Activated T-cell treated with anti-CD3 and anti-CD28 coated beads for 4 hours (primary cell): Measurements from ENCODE around the gene SLCO4C1.
"Not testable (repeated sequence)": the region's sequence is repeated elsewhere in the genome, so short reads cannot be mapped to it uniquely, and the experiment has no call there.

Experiments used
- DNase-seq: peaks from one replicate; pipeline ENCODE4 v3.0.0-alpha.2; 2020

Gene SLCO4C1, protein sequence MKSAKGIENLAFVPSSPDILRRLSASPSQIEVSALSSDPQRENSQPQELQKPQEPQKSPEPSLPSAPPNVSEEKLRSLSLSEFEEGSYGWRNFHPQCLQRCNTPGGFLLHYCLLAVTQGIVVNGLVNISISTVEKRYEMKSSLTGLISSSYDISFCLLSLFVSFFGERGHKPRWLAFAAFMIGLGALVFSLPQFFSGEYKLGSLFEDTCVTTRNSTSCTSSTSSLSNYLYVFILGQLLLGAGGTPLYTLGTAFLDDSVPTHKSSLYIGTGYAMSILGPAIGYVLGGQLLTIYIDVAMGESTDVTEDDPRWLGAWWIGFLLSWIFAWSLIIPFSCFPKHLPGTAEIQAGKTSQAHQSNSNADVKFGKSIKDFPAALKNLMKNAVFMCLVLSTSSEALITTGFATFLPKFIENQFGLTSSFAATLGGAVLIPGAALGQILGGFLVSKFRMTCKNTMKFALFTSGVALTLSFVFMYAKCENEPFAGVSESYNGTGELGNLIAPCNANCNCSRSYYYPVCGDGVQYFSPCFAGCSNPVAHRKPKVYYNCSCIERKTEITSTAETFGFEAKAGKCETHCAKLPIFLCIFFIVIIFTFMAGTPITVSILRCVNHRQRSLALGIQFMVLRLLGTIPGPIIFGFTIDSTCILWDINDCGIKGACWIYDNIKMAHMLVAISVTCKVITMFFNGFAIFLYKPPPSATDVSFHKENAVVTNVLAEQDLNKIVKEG

DNA sequence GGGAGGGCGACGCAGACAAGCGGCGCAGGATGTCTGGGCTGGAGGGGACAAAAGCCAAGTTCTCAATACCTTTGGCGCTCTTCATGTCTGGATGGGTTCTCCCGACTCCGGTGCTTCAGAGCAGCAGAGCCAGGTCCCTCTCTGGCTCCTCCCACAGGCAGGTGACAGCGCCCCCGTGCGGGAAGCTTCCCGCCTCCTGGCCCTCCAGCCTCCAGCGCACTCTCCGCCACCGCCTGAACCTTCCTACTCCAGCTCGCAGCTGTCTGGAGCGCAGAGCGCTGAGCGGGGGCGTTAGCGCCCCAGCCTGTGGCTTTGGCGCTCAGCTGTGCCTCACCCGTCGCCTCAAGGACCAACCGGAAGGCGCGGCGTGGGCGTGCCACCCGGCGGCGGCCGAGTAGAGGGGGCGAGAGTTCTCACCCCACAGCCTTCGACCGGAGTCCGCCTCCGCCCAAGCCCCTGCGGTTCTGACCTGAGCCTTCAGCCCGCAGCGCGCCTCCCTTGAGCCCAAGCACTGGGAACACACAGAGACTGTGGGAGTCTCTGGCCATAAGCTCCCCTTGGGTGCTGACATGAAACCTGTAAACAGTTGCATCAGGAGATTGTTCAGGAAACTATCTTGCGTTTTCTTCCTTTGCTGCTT is at the start of gene SLCO4C1:
SLCO4C1 (minus strand) TSS at position 107 of the 640 bp plus-strand sequence; CDS start at position 85, 22 bp downstream.
- DNase-seq: peak; percentile 40

DNA sequence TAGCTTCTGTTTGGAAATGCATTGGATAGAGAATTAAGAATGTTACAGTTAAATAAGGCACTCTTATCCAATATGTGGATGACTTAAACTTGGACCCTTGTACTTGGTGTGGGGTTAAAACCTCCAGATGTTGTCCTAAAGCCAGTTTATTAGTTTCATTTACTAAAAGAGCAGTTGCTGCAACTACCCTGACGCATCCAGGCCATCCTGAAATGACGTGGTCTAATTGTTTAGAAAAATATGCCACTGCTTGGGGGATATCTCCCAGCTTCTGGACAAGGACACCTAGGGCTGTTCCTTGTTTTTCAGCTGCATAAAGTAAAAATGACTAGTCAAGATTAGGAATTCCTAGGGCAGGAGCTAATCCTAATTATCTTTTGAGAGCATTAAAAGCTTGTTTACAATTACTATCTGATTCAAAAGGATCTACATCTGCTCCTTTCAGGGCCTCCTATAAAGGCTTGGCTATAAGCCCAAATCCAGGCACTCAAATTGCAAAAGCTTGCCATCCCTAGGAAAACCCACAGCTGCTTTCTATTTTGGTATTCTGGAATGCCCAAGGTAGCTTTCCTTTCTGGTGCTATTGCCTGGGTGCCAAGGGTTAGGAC is 45.7 kb upstream of the SLCO4C1 start:
- DNase-seq: no peak

DNA sequence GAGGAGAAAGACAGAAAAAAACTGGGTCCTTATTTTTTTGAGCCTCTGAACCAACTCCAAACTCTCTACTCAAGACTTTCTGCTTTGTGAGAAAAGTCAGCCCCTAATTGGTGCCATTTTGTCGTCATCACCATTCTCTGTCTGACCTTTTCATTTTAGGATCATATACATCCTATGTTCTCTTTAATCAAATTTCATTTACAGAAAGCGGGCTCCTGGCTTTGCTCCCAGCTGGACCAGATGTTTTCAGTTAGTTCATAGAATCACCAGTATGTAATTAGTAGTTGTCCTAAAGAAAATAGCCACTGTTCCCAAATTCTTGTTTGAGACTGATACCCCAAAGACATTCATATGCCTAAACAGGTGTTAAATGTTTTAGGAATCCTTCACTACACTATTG is 28.6 kb upstream of the SLCO4C1 start:
- no peak for DNase-seq

DNA sequence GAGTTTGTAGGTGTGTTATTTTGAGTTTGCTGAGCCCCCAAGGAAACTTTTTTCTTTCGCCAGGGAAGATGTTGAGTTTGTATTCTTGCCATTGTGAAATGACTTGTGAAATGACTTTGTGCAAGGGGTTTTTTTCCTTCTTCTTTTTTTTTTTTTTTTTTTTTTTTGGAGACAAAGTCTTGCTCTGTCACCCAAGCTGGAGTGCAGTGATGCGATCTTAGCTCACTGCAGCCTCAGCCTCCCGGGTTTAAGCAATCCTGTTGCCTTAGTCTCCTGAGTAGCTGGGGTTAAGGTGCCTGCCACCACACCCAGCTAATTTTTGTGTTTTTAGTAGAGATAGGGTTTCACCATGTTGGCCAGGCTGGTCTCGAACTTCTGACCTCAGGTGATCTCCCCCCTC is 22.7 kb upstream of the SLCO4C1 start:
- DNase-seq: not testable (repeated sequence)

DNA sequence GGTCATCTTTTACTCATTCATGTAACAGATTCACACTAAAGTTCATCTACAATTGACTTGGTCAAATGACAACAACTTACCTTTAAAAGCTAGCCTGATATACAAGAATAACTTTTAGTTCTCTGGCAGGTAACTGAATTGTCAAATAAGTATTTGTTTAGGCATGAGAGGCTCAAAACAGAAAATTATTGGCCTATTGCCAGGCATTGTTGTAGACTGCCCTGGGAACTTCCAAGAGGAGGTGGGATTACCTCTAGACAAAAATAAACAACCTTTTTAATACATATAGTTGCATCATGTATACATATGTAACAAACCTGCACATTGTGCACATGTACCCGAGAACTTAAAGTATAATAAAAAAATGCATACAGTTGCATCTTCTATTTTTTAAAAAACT is 18.2 kb upstream of the SLCO4C1 start:
- no peak for DNase-seq

DNA sequence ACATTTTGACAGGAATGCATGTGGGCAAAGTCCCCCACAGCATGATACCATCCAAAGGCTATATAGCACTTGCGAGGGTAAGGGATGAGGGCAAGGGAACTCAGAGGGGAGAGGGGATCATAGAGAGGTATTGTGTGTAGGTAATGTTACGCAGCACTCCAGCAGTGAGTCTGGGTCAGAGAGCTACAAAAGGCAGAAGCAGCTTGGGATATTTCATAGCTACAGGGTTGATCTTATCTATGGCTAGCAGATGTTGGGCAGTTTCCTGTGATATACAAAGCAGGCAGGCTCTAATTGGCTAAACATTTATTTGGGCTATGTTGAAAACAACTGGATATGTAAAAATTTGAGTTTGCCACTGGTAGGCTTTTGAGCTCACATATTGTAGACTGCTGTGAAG is 17.8 kb upstream of the SLCO4C1 start:
- DNase-seq: no peak

DNA sequence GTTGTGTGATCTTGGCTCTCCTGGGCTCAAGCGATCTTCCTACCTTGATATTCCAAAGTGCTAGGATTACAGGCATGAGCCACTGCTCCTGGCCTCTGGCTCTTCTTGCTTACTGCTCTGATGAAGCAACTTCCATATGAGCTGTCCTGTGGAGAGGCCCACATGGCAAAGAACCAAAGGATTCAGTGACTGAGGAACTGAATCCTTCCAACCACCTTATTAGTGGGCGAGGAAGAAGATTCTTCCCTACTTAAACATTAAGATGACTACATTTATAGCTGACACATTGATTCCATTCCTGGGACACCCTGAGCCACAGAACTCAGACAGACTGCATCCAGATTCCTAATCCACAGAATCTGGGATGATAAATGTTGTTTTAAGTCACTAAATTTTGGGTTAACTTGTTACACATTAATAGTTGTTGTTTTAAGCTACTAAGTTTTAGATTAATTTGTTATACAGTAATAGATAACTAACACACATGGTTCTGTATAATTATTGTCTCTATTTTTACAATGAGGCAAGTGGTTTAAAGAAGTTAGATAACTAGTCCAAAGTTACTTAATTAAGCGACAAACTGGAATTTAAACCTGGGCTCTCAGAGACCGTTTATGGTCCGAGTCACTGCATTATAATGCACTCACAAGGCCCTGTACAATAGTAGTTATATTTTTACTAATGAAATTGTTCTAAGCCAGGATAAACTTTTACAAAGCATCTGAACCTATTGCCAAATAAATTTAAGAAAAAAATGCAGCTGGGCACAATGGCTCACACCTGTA is 16.7 kb upstream of the SLCO4C1 start:
- no peak for DNase-seq

DNA sequence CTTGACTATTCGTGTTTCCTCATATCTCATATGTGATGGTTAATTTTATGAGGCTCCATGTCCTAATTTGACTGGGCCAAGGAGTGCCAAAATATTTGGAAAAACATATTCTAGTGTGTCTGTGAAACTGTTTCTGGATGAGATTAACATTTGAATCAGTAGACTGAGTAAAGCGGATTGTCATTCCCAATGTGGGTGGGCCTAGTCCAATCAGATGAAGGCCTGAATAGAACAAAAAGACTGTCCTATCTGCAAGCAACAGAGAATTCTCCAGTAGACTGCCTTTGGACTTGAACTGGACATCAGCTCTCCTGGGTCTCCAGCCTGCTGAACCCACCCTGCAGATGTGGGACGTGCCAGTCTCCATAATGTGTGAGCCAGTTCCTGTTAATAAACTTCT is 13.5 kb upstream of the SLCO4C1 start:
- DNase-seq: no peak

DNA sequence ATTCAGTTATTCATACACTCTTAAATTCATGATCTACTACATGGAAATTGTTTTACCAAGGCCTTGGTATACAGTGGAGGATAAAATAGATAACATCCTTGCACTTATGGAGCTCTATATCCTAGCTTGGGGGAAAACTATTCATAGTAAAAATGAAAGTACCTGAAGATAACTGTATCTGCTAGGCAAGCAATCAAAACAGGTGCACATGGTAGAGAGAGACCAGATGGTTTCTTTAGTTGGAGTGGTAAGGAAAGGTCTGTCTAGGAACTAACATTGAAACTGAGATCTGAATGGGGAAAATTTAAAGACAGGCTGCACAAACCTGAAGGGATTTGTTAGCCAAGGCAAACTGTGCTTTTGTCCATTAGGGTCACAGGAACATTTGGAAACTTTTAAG is 11.1 kb upstream of the SLCO4C1 start:
- DNase-seq: no peak

DNA sequence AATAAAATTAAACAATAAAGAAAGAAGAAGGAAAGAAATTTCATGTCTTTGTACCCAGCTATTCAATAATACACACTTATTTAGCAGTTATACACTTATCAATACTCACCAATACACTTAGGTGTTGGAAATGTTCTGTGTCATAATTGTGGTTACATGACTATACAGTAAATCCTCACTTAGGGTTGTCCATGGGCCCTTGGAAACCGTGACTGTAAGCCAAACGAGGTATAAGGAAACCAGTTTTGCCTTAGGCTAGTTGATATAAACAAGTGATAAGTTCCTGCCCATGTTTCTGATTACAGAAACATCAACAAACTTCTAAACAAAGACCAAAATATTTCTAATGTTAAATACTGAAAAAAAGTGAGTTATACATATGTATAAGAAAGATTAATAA is 10.0 kb upstream of the SLCO4C1 start:
- DNase-seq: no peak

DNA sequence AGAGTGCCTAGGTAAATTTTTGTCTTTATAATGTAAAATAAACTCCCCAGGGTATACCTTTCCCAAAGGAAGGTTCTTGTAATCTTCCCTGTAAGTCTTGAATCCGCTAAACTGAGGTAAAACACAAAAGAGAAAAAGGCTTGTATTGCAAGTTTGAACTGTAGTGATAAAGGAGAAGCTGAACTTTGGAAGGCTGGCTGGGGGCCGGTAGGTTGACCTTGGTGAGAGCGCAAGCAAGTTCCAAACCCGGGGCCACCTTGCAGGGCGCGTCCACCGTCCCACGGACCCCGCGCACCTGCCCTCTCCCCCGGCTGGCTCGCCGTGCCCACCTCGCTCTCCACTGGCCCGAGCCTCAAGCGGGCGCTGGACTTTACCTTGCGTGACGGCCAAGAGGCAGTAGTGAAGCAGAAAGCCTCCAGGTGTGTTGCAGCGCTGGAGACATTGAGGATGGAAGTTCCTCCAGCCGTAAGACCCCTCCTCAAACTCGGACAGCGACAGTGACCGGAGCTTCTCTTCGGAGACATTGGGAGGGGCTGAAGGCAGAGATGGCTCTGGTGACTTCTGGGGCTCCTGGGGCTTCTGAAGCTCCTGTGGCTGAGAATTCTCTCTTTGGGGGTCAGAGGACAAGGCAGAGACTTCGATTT is 428 bp downstream of the SLCO4C1 start:
- no peak for DNase-seq

DNA sequence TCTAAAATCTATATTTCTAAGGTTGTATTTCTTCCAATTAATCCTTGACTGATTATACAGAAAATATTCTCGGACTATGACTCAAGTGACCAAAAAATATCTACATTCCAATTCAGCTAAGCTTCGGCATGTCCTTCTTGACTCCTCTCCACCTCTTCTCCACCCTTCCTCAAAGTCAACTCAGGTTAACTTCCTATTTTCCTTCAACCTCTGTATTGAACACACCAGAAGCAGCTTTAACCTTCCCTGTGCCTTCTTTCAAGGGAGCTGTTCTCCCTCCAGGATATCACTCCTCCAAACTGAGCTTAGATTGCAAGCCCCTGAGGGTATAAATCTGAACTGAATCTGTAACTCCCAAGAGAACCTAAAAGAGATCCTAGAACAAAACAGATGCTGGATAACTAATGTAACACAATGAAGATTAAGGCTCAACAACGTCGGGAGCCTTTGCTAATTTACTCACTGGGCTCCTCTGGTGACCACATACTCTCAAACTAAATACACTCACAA is 1.1 kb downstream of the SLCO4C1 start:
- DNase-seq: no peak

DNA sequence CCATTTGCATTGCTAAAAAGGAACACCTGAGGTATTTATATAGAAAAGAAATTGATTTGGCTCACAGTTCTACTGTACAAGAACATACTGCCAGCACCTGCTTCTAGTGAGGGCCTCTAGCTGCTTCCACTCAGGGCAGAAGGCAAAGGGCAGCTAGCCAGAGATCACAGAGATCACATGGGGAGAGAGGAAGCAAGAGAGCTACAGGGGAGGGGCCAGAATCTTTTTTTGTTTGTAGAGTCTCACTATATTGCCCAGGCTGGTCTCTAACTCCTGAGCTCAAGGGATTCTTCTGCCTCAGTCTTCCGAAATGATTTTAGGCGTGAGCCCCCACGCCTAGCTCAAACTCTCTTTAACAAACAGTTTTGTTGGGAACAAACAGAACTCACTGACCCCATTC is 6.1 kb downstream of the SLCO4C1 start:
- no peak for DNase-seq

DNA sequence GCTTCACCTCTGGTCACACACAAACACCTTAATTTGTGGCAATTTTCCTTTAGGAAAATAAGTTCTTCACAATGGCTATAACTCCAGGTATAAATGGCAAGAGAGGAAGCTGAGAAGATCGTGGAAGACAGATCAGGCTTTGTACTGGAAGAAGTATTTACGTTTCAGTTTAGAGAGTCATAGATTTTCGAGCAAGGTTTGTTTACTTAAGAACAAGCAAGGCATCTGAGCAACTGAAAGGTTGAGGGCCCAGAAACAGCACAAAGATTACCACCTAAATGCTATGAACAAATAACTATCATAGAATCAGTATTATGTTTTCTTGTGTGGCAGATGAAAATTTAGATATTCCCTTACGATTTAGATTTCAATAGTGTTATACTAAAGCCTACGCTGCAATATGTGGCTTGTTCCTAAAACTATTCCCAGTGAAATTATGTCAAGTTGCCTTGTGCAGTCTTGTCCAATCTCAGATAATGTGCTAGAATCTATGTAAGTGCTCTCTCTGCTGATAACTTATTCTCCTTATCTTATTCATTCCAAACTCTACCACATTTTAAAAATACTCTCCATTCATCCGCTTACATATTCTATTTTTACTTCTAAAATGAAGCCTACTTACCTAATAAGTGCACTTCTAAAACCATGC is 6.7 kb downstream of the SLCO4C1 start:
- no peak for DNase-seq

DNA sequence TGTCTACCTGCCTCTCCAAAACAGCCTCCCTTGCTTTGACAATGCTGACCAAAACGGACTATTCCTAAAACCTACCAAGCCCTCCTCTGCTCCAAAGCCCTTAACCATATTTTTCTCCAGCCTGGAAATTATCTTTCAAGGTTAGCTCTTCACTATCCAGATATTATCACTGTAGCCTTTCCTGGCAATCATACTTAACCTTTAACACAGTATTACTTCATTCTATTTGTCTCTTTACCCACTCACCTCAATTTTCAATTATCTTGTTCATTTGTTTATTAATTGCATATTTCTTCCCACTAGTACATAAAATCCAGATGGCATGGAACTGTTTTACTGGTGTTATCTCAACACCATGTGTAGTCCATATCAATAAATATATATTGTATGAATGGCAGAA is 7.5 kb downstream of the SLCO4C1 start:
- no peak for DNase-seq

DNA sequence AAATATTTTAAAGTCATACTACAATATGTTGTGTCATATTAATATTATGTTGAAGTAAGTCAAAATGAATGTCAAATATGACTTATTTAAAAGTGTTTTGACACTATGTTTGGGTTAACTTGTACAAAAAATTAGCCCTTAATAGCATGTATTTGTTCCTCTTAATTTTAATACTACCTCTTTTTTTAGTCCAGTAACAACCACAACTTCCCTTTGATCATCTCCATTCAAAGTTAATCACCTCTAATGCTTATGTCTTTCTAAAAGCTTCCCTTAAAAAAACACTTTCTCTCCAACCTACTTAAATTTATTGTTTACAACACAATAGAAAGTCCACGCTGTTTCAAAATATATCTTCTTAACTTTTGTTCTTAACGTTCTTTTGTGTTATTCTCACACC is 9.6 kb downstream of the SLCO4C1 start:
- no peak for DNase-seq

DNA sequence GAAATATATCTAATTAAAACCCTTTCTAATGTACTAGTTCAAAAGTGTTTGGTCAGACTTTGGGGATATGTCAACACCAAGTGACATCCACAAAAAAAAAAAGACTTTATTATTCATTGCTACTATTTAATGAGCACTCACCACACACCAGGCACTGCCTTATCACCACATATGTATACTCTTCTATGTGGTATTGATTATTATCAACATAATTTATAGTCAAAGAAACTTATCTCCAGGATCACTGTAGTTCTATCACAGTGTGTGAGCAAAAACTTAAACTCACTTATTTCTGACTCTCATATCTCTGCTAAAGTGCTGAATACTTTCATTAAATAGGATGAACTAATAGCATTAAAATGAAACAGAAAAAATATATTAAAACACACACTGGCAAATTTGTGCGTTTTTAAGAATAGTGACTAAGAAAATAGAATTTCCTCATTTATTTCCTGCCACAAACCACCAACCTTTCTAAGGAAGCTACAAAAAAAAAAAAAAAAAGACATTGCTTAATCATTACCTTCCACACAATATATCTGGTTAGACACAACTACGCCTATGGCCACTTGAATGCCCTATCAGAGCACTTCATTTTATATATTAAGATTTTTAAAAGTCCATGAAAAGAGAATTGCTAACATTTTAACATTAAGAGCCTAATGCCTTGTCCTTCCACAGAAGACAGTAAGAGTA is 12.8 kb downstream of the SLCO4C1 start:
- DNase-seq: no peak

DNA sequence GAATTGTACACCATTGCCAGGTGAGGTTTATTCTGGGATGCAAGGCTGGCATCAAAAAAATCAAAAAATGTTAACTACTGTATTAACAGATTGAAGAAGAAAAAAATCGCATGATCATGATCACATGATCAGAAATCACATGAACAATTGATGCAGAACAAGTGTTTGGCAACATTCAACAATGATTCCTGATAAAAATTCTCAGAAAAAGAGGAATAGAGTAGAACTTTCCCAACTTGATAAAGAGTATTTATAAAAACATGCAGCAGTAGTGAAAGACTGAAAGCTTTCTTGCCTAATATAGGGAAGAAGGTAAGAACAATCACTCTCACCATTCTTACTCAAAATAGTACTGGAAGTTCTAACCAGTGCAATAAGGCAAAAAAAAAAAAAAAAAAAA is 16.4 kb downstream of the SLCO4C1 start:
- no peak for DNase-seq

DNA sequence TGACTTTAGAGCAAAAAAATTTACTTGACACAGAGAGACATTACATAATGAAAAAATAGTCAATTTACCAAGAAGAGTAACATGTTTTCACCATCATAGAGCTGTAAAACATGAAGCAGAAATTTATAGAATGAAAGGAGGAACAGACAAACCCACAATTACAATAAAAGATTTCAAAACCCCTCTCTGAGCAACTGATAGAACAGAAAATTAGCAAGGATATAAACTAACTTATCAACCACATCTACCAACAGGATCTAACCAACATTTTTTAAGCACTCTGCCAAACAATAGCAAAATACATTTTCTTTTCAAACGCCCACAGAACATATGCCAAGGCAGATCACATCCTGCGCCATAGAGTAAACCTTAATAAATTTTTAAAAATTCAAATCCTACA is 17.9 kb downstream of the SLCO4C1 start:
- no peak for DNase-seq

DNA sequence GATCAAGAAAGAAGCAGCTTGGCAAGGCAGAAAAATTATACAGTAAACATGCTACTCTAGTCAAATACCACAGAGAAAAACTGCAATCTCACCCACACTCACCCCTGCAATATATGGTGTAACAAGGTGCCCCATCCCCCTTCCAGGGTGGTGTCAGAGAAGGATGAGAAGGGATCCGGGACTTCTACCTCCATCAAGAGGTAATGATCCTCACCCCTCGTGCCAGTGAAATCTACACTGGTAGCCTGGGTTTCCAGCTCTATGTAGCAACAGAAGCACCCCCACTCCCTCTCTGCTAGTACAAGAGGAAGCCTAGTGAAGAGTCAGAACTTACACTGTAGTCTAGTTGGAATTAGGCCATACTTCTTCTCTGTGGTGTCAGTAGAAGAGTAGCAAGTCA is 18.9 kb downstream of the SLCO4C1 start:
- DNase-seq: no peak

DNA sequence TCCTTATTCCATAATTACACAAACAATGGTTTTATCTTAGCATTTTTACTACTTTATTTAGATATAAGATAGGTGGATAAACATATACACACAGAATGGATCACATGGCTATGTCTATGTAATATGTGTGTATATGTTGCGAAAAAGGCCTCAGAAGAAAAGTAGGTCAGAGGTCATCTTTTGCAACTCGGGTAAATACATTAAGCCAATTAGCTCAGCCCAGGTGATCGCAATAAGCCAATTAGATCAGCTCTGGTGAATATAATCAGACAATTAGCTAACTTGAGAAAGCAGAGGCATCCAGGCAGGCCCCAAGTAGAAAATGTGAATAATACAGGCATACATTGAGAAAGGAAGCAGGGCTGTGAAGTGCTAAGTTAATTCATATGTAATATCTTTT is 24.3 kb downstream of the SLCO4C1 start:
- no peak for DNase-seq
